ENCODE results near the gene SEPTIN1.
"Not testable (repeated sequence)": the region's sequence is repeated elsewhere in the genome, so short reads cannot be mapped to it uniquely, and the experiment has no call there.

Gene SEPTIN1

DNA sequence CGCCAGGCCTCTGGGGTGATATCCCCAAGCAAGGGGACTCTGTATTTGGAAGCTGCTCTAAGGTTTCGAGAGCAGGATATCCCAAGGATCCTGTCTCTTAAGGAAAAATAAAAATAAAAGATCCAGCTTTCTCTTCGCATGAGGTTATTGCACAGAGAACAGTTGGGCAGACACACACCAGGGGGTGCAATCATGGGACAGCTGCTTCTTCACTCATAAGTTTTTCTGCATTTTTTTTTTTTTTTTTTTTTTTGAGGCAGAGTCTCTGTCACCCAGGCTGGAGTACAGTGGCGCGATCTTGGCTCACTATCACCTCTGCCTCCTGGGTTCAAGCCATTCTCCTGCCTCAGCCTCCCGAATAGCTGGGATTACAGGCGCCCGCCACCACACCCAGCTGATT, 40.4 kb downstream of the SEPTIN1 start:
- not testable (repeated sequence) for DNase-seq (ENCODE audit: low read depth)

DNA sequence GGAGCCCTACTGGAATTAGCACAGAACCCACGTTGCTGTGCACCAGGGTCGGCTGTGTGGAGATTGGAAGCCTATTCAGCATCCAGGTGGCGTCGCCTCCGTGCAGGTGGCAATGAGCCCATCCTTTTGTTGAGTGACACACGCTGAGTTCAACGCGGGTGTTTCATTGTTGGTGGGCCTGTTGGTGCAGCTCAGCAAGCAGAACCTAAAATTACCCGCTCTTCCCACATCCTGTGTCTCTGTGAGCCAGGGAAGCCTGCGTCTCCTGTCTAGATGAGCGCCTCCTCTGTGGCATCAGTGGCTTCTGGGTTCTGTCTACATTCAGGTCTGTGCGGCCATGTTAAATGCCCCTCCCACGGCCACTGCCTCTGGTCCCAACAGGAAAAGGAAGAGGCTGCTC, 41.7 kb downstream of the SEPTIN1 start:
- no peak for DNase-seq (ENCODE audit: low read depth)

DNA sequence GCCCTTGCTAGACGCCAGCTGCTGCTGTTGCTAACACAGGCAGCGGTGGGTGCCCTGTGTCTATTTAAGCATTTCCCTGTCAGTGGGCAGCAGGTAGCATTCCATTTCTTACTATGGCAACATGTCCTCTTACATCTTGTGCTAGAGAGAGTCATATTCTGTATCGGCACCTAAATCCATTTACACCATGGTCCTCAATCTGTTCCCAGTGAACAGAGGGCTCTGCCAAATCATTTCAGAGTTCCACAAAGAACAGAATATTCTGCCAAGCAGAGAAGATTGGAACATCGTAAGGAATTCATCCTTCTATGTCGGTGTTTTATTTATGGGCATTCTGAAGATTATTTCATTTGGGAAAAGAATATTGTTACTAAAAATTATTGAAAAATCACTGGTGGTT, 43.6 kb downstream of the SEPTIN1 start:
- DNase-seq (ENCODE audit: low read depth), result not testable (repeated sequence)

DNA sequence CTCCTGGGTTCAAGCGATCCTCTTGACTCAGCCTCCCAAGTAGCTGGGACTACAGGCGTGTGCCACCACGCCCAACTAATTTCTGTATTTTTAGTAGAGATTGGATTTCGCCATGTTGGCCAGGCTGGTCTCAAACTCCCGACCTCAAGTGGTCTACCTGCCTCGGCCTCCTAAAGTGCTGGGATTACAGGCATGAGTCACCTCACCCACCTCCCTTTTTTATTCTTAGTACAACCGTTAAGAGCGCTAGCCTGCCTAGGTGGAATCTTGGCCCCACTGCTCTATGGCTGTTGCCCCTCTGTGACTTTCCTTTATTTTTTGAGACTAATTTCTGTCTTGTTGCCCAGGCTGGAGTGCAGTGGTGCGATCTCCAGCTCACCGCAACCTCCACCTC, 44.4 kb downstream of the SEPTIN1 start:
- DNase-seq (ENCODE audit: low read depth), result not testable (repeated sequence)

DNA sequence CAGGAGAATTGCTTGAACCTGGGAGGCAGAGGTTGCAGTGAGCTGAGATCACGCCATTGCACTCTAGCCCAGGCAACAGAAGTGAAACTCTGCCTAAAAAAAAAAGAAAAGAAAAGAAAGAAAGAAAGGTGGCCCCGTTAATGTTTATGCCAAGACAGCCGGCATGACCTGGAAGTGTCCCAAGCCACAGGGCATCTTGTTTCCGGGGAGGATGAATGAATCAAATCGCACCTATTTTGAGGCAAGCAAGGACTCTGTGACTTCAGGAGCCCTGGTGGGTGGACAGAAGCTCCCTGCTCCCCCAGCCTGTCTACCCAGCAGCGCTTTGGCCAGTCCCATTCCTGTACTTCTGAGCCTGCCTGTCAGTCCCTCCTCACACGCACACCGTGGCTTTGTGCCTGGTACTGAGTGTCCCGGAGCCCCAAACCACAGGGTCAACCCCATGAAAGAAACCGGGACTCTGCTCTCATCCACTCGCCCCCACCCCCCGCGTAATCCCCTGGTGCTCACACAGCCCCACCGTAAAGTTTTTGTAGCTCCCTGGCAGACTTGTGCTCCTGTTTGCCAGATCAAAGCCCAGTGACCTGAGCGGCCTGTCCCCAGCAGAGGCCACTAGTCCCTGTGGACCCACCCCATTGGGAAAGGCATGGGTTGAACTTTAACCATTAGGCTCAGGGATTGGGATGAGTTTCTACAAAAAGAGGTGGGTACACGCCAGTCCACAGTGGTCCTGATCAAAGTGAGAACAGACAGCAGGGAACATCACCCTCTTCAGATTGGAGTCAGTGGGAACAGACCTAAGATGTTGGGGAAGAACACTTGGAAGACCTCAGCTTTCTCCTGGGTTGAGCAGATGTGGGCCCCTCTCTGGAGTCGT, 46.5 kb downstream of the SEPTIN1 start:
- DNase-seq (ENCODE audit: low read depth), result no peak

DNA sequence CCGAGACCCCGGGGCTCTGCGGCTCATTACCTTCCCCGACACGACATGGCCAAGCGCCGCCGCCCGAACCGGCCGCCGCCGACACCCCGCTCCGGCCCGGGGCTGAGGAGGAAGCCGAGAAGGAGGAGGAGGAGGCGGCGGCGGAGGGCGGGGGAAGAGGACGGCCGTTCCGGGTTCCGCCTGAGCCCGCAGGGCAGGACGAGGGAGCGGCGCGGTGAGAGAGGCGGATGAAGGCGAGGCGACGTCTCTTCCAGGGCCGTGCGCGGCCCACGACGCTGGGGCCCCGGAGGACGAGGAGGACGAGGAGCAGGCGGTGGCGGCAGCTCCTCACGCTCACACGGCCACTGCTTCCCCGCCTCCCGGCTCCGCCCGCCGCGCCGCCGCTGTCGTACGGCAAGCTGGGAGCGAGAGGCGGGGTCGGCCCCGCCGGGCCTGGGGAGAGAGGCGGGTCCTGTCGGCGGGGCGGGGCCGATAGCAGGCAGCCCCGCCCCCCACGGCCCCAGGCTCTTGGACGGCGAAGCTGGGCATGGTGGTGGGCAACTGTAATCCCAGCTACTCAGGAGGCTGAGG, 47.2 kb downstream of the SEPTIN1 start:
- peak; percentile 20 for DNase-seq (ENCODE audit: low read depth)

DNA sequence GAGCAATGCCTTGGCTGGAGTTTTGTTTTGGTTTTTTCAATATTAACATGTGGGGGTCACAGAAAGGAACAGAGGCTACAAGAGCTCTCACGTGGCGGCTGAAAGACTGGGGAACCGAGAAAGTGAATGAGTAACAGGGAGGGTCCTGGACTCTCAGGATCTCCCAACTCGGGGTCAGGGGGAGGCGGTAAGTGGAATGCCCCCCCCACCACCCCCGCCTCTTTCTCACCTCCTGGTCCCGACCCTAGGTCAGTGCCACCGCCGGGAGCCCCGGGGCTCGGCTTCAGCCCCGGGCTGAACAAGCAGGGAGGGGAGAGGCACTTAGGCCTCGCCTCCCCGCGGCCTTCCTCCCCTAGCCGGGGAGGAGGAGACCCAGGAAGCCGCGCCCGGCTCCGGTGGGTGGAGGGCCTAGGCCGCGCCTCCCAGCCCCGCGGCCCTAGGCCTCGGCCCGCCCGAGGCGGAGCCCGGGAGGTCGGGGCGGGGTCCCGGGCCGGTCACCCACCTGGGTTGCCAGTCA, 47.8 kb downstream of the SEPTIN1 start:
- DNase-seq (ENCODE audit: low read depth), result not testable (repeated sequence)
